Calu3 (cell line): ENCODE results near the gene MRFAP1L1. TPM values are rescaled to one million over a fixed set of nuclear protein-coding genes. Genes with fewer than 3 reads are reported as not detected.

Experiments used
- BruUV-seq: library from RNA; stranded (reverse); fragments of 400-500 nt; replicated peaks from 2 replicates; lab custom pipeline; 2021; lab: Mats Ljungman, UMichigan
- CTCF ChIA-PET: fragments of 300-600 bp; sonication (Branson Sonifier 250); formaldehyde crosslinking; loops from one replicate; lab custom pipeline; 2022; ENCODE audit warnings: antibody characterized with exemption; lab: Charles Lee
- DNase-seq: peaks from one replicate; pipeline ENCODE4 v3.0.0; 2022
- H3K27ac Mint-ChIP-seq: one replicate; pipeline ENCODE4 v1.8.0; 2022; ENCODE audit warnings: mixed read lengths; ENCODE audit not compliant: unreplicated experiment
- H3K27me3 Mint-ChIP-seq: one replicate; pipeline ENCODE4 v1.8.0; 2022; ENCODE audit warnings: mixed read lengths; ENCODE audit not compliant: unreplicated experiment
- H3K36me3 Mint-ChIP-seq: one replicate; pipeline ENCODE4 v1.8.0; 2022; ENCODE audit warnings: mild to moderate bottlenecking, moderate library complexity, mixed read lengths; ENCODE audit not compliant: insufficient read depth, unreplicated experiment
- H3K4me1 Mint-ChIP-seq: one replicate; pipeline ENCODE4 v1.8.0; 2022; ENCODE audit warnings: mild to moderate bottlenecking, low read depth, mixed read lengths; ENCODE audit not compliant: unreplicated experiment
- H3K4me3 Mint-ChIP-seq: one replicate; pipeline ENCODE4 v1.8.0; 2022; ENCODE audit warnings: mild to moderate bottlenecking, low read depth, moderate library complexity, mixed read lengths; ENCODE audit not compliant: unreplicated experiment
- H3K9me3 Mint-ChIP-seq: one replicate; pipeline ENCODE4 v1.8.0; 2022; ENCODE audit warnings: low read depth, mixed read lengths; ENCODE audit not compliant: unreplicated experiment
- CTCF ChIP-seq: fragments of 200-600 bp; IDR thresholded peaks from one replicate; pipeline ENCODE4 v1.8.0; 2022; ENCODE audit warnings: antibody characterized with exemption; ENCODE audit not compliant: unreplicated experiment
- intact Hi-C: fragments of 100-400 bp; cut with micrococcal nuclease; formaldehyde crosslinking; loops from one replicate; pipeline ENCODE4 v1.10.0; 2022; ENCODE audit not compliant: unreplicated experiment
- total RNA-seq: library from RNA; stranded (reverse); gene quantifications from 2 replicates; pipeline ENCODE4 v1.2.3, GENCODE V29; 2022

Gene MRFAP1L1
- total RNA-seq, 1 experiment from 2014 or later = 31.7 TPM

DNA sequence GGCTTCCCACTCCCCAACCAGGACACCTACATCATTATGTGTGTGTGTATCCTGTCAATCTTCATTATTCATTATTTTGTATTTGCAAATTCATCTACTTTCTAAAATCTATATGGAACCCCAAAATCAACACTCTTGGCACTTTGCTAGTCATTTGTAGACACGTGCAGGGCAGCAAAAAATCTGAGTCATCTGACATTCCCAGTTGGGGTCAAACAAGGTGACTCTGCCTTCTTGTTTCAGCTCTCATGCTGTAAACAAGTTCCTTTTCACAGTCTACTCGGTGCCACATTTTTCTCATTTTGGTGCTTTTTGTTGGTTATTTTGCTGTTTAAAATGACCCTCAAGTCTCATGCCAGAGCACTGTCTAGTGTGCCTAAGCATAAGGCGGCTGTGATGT lies 5.9 kb downstream of the MRFAP1L1 start:
- peak overlapping the region; percentile 20 for H3K27ac Mint-ChIP-seq
- peaks cover 27% of the 10 kb centered on the region for H3K36me3 Mint-ChIP-seq
- H3K9me3 Mint-ChIP-seq = peaks cover 9% of the 10 kb centered on the region
- H3K4me3 Mint-ChIP-seq = no peak overlapping the region
- intact Hi-C loops = no loop called here
- H3K27me3 Mint-ChIP-seq = no peaks in the 10 kb centered on the region
- peaks cover 28% of the 10 kb centered on the region for H3K4me1 Mint-ChIP-seq
- TF ChIP-seq CTCF = no peak
- DNase-seq = no peak
- BruUV-seq = no TSS peak
- CTCF ChIA-PET = no interaction called here

DNA sequence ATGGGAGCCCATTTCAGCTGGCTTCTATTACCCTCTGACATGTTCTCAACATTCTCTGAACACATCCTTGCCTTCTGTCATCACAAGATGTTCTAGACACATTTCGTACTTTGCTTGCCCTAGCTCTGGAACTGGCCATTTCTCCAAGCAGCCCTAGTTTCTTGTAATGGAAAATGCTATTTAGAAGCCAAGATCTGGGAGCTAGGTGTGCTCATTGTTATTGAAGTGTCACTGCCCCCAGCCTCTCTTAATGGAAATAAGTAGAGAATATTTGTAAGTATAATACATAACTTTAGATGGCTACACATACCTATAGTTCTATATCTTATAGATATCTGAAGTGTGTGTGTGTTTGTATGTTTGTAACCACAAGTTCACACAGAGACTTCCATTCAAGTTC lies 6.9 kb downstream of the MRFAP1L1 start:
- Mint-ChIP-seq H3K9me3 (peaks cover 9% of the 10 kb centered on the region), H3K36me3 (peaks cover 23% of the 10 kb centered on the region), H3K27ac (no peak overlapping the region), H3K4me3 (no peak overlapping the region), H3K4me1 (peaks cover 21% of the 10 kb centered on the region), H3K27me3 (no peaks in the 10 kb centered on the region)
- BruUV-seq = no TSS peak
- CTCF ChIA-PET = no interaction called here
- no peak for DNase-seq
- intact Hi-C loops = no loop called here
- no peak for TF ChIP-seq CTCF

- no peak for TF ChIP-seq CTCF
- CTCF ChIA-PET = no interaction called here
- intact Hi-C loops = no loop called here
- H3K4me1 Mint-ChIP-seq = peaks cover 11% of the 10 kb centered on the region
- no peak overlapping the region for H3K4me3 Mint-ChIP-seq
- H3K27ac Mint-ChIP-seq = no peak overlapping the region
- no peaks in the 10 kb centered on the region for H3K27me3 Mint-ChIP-seq
- H3K9me3 Mint-ChIP-seq = peaks cover 9% of the 10 kb centered on the region
- peaks cover 29% of the 10 kb centered on the region for H3K36me3 Mint-ChIP-seq
- DNase-seq = no peak
- no TSS peak for BruUV-seq
Measured at GRCh38 chr4:6701371-6701770, 8.3 kb downstream of the MRFAP1L1 start.

GRCh38 chr4:6699903-6700302 lies 9.8 kb downstream of the MRFAP1L1 start:
- no peak for DNase-seq
- CTCF ChIA-PET = no interaction called here

More at GRCh38 chr4:6699903-6700302, 9.8 kb downstream of the MRFAP1L1 start:
- Mint-ChIP-seq H3K4me3 (no peak overlapping the region), H3K27me3 (no peaks in the 10 kb centered on the region), H3K36me3 (peaks cover 43% of the 10 kb centered on the region), H3K9me3 (peaks cover 8% of the 10 kb centered on the region), H3K27ac (no peak overlapping the region), H3K4me1 (peaks cover 11% of the 10 kb centered on the region)
- intact Hi-C loops = no loop called here
- TF ChIP-seq CTCF = no peak
- BruUV-seq = no TSS peak
